HepG2 (cell line): ENCODE data around the gene REP15. TPM values are rescaled to one million over a fixed set of nuclear protein-coding genes. Genes with fewer than 3 reads are reported as not detected.

ENCODE experiments used
- ATF7-NPFF ChIP-seq: sonication (generic); formaldehyde crosslinking; IDR thresholded peaks from 2 replicates; pipeline ENCODE4 v1.8.1; 2023; ENCODE audit warnings: mild to moderate bottlenecking, low read depth, missing genetic modification reagents, moderate library complexity
- ELF4 ChIP-seq: sonication (generic); formaldehyde crosslinking; IDR thresholded peaks from 2 replicates; pipeline ENCODE4 v1.5.0; 2020; ENCODE audit warnings: missing genetic modification reagents, mild to moderate bottlenecking, moderate library complexity, borderline replicate concordance
- GATAD1 ChIP-seq: IDR thresholded peaks from 2 replicates; pipeline ENCODE4 v1.6.1; 2016; ENCODE audit warnings: missing genetic modification reagents, missing compliant biosample characterization
- GTF3A ChIP-seq: sonication (generic); formaldehyde crosslinking; conservative IDR thresholded peaks from 2 replicates; pipeline ENCODE4 v1.4.0; 2020; ENCODE audit warnings: mild to moderate bottlenecking, missing genetic modification reagents
- HNF4A ChIP-seq: sonication (generic); formaldehyde crosslinking; IDR thresholded peaks from 2 replicates; pipeline ENCODE4 v1.4.0; 2020; ENCODE audit warnings: missing genetic modification reagents
- SAP130 ChIP-seq: IDR thresholded peaks from 2 replicates; pipeline ENCODE4 v1.6.1; 2016; ENCODE audit warnings: low read depth
- SMAD9 ChIP-seq: sonication (generic); formaldehyde crosslinking; IDR thresholded peaks from 2 replicates; pipeline ENCODE4 v1.5.1; 2020; ENCODE audit warnings: mild to moderate bottlenecking, missing genetic modification reagents
- TCF7 ChIP-seq: sonication (generic); IDR thresholded peaks from 2 replicates; pipeline ENCODE4 v1.6.1; 2016; ENCODE audit warnings: antibody characterized with exemption, low read depth
- ZBTB21 ChIP-seq: sonication (generic); formaldehyde crosslinking; IDR thresholded peaks from 2 replicates; pipeline ENCODE4 v1.4.0; 2020; ENCODE audit warnings: missing genetic modification reagents
- ZNF589 ChIP-seq: sonication (generic); formaldehyde crosslinking; conservative IDR thresholded peaks from 2 replicates; pipeline ENCODE4 v1.8.0; 2022; ENCODE audit warnings: mild to moderate bottlenecking, moderate library complexity, missing genetic modification reagents
- polyA plus RNA-seq, 8 experiments: library from polyadenylated mRNA; depleted of rRNA in 3 of 8; stranded (reverse) in 7 of 8; unstranded in 1 of 8; fragments of >200 nt; fragmentation: Illumina TruSeq in 4 of 8; extraction: Trizol in 4 of 8; gene quantifications; 2 replicates each; pipeline versions ENCODE4 v1.2.1 to v1.2.3, GENCODE V29; 2011 to 2016; ENCODE audit warnings: low read depth in 4 of 8, missing spikeins in 1 of 8, mixed read lengths in 1 of 8; ENCODE audit not compliant: insufficient read depth in 1 of 8
- total RNA-seq, 5 experiments: library from RNA; depleted of rRNA; stranded (reverse); fragments of >200 nt; fragmentation: Illumina TruSeq; extraction: Trizol; gene quantifications; 2 replicates each; pipeline ENCODE4 v1.2.3, GENCODE V29; 2016; ENCODE audit warnings: low read depth in 1 of 5
- TF ChIP-seq, protein P1 (sequence below): sonication (generic); formaldehyde crosslinking; IDR thresholded peaks from 2 replicates; pipeline ENCODE4 v1.5.0; 2020; ENCODE audit warnings: mild to moderate bottlenecking, missing genetic modification reagents
- TF ChIP-seq, protein P2 (sequence below): sonication (generic); formaldehyde crosslinking; IDR thresholded peaks from 2 replicates; pipeline ENCODE4 v1.4.0; 2020; ENCODE audit warnings: mild to moderate bottlenecking, low read depth, missing genetic modification reagents
- TF ChIP-seq, protein P3 (sequence below): IDR thresholded peaks from 2 replicates; pipeline ENCODE4 v1.4.0; 2020; ENCODE audit warnings: mild to moderate bottlenecking, missing genetic modification reagents
- TF ChIP-seq, protein P4 (sequence below): sonication (generic); formaldehyde crosslinking; IDR thresholded peaks from 2 replicates; pipeline ENCODE4 v1.4.0; 2020; ENCODE audit warnings: missing genetic modification reagents, borderline replicate concordance
- TF ChIP-seq, protein P5 (sequence below): sonication (generic); formaldehyde crosslinking; IDR thresholded peaks from 2 replicates; pipeline ENCODE4 v1.5.0; 2020; ENCODE audit warnings: missing genetic modification reagents
- TF ChIP-seq, protein P6 (sequence below): sonication (generic); formaldehyde crosslinking; IDR thresholded peaks from 2 replicates; pipeline ENCODE4 v1.5.0; 2020; ENCODE audit warnings: missing genetic modification reagents

The REP15 gene
- total and polyA plus RNA-seq, 2 of the 13 experiments (the other 11 are each of a cell fraction or from before 2014, with no cell fraction given) = 0.12 to 0.64 TPM

DNA sequence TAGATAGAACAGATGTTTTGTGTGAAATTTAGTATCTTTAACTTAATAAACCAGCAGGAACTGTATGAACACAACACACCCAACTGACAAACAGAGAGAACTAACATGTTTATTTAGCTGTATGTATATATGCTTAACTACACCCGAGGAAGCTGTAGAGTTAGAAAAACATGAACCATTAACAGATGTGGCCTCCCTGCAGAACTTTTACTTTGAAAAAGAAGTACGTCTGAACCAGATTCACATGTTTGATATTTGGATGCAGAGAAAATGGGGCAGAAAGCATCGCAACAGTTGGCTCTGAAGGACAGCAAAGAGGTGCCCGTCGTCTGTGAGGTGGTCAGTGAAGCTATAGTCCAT, at the start of gene REP15 (continued):
- TF ChIP-seq SMAD9 = no peak
- TF ChIP-seq, protein P1, sequence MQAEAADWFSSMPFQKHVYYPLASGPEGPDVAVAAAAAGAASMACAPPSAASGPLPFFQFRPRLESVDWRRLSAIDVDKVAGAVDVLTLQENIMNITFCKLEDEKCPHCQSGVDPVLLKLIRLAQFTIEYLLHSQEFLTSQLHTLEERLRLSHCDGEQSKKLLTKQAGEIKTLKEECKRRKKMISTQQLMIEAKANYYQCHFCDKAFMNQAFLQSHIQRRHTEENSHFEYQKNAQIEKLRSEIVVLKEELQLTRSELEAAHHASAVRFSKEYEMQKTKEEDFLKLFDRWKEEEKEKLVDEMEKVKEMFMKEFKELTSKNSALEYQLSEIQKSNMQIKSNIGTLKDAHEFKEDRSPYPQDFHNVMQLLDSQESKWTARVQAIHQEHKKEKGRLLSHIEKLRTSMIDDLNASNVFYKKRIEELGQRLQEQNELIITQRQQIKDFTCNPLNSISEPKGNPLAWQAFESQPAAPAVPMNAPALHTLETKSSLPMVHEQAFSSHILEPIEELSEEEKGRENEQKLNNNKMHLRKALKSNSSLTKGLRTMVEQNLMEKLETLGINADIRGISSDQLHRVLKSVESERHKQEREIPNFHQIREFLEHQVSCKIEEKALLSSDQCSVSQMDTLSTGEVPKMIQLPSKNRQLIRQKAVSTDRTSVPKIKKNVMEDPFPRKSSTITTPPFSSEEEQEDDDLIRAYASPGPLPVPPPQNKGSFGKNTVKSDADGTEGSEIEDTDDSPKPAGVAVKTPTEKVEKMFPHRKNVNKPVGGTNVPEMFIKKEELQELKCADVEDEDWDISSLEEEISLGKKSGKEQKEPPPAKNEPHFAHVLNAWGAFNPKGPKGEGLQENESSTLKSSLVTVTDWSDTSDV (CRISPR knock-in tag) = no peak
- no peak for TF ChIP-seq ELF4 (CRISPR knock-in tag)
- TF ChIP-seq ATF7-NPFF (CRISPR knock-in tag) = no peak
- TF ChIP-seq, protein P2, sequence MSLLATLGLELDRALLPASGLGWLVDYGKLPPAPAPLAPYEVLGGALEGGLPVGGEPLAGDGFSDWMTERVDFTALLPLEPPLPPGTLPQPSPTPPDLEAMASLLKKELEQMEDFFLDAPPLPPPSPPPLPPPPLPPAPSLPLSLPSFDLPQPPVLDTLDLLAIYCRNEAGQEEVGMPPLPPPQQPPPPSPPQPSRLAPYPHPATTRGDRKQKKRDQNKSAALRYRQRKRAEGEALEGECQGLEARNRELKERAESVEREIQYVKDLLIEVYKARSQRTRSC (CRISPR knock-in tag) = no peak
- TF ChIP-seq, protein P3, sequence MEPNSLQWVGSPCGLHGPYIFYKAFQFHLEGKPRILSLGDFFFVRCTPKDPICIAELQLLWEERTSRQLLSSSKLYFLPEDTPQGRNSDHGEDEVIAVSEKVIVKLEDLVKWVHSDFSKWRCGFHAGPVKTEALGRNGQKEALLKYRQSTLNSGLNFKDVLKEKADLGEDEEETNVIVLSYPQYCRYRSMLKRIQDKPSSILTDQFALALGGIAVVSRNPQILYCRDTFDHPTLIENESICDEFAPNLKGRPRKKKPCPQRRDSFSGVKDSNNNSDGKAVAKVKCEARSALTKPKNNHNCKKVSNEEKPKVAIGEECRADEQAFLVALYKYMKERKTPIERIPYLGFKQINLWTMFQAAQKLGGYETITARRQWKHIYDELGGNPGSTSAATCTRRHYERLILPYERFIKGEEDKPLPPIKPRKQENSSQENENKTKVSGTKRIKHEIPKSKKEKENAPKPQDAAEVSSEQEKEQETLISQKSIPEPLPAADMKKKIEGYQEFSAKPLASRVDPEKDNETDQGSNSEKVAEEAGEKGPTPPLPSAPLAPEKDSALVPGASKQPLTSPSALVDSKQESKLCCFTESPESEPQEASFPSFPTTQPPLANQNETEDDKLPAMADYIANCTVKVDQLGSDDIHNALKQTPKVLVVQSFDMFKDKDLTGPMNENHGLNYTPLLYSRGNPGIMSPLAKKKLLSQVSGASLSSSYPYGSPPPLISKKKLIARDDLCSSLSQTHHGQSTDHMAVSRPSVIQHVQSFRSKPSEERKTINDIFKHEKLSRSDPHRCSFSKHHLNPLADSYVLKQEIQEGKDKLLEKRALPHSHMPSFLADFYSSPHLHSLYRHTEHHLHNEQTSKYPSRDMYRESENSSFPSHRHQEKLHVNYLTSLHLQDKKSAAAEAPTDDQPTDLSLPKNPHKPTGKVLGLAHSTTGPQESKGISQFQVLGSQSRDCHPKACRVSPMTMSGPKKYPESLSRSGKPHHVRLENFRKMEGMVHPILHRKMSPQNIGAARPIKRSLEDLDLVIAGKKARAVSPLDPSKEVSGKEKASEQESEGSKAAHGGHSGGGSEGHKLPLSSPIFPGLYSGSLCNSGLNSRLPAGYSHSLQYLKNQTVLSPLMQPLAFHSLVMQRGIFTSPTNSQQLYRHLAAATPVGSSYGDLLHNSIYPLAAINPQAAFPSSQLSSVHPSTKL = 0 out of 2 replicates have a peak, but pooled peaks have one; percentile 9
- TF ChIP-seq TCF7 = peak; percentile 32; the same call in 1 of the 2 replicates
- no peak for TF ChIP-seq GATAD1 (CRISPR knock-in tag)
- TF ChIP-seq, protein P4, sequence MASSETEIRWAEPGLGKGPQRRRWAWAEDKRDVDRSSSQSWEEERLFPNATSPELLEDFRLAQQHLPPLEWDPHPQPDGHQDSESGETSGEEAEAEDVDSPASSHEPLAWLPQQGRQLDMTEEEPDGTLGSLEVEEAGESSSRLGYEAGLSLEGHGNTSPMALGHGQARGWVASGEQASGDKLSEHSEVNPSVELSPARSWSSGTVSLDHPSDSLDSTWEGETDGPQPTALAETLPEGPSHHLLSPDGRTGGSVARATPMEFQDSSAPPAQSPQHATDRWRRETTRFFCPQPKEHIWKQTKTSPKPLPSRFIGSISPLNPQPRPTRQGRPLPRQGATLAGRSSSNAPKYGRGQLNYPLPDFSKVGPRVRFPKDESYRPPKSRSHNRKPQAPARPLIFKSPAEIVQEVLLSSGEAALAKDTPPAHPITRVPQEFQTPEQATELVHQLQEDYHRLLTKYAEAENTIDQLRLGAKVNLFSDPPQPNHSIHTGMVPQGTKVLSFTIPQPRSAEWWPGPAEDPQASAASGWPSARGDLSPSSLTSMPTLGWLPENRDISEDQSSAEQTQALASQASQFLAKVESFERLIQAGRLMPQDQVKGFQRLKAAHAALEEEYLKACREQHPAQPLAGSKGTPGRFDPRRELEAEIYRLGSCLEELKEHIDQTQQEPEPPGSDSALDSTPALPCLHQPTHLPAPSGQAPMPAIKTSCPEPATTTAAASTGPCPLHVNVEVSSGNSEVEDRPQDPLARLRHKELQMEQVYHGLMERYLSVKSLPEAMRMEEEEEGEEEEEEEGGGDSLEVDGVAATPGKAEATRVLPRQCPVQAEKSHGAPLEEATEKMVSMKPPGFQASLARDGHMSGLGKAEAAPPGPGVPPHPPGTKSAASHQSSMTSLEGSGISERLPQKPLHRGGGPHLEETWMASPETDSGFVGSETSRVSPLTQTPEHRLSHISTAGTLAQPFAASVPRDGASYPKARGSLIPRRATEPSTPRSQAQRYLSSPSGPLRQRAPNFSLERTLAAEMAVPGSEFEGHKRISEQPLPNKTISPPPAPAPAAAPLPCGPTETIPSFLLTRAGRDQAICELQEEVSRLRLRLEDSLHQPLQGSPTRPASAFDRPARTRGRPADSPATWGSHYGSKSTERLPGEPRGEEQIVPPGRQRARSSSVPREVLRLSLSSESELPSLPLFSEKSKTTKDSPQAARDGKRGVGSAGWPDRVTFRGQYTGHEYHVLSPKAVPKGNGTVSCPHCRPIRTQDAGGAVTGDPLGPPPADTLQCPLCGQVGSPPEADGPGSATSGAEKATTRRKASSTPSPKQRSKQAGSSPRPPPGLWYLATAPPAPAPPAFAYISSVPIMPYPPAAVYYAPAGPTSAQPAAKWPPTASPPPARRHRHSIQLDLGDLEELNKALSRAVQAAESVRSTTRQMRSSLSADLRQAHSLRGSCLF = no peak
- no peak for TF ChIP-seq GTF3A (CRISPR knock-in tag)
- TF ChIP-seq, protein P5, sequence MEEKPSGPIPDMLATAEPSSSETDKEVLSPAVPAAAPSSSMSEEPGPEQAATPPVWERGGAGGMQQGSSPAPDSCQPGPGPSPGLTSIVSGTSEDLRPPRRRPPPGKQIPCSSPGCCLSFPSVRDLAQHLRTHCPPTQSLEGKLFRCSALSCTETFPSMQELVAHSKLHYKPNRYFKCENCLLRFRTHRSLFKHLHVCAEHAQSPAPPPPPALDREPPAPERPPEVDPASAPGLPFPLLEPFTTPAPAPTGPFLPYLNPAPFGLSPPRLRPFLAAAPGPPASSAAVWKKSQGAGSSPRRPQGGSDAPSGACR (CRISPR knock-in tag) = no peak
- no peak for TF ChIP-seq ZNF589 (CRISPR knock-in tag)
- TF ChIP-seq SAP130 (CRISPR knock-in tag) = 0 out of 2 replicates have a peak, but pooled peaks have one; percentile 27
- TF ChIP-seq, protein P6, sequence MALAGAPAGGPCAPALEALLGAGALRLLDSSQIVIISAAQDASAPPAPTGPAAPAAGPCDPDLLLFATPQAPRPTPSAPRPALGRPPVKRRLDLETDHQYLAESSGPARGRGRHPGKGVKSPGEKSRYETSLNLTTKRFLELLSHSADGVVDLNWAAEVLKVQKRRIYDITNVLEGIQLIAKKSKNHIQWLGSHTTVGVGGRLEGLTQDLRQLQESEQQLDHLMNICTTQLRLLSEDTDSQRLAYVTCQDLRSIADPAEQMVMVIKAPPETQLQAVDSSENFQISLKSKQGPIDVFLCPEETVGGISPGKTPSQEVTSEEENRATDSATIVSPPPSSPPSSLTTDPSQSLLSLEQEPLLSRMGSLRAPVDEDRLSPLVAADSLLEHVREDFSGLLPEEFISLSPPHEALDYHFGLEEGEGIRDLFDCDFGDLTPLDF (CRISPR knock-in tag) = no peak
- 0 out of 2 replicates have a peak, but pooled peaks have one; percentile 7 for TF ChIP-seq HNF4A
- TF ChIP-seq ZBTB21 (CRISPR knock-in tag) = no peak
